ENCODE measurements around the gene TERC.

TERC gene

GRCh38 chr3:169764882-169765612 is at the start of gene TERC:
Gene TERC, minus strand, starts transcription at chr3:169765060.
- DNase-seq, result peak; percentile 92

- DNase-seq, result peak; percentile 26
Observed at GRCh38 chr3:169813757-169814517, 49.1 kb upstream of the TERC start.

DNA sequence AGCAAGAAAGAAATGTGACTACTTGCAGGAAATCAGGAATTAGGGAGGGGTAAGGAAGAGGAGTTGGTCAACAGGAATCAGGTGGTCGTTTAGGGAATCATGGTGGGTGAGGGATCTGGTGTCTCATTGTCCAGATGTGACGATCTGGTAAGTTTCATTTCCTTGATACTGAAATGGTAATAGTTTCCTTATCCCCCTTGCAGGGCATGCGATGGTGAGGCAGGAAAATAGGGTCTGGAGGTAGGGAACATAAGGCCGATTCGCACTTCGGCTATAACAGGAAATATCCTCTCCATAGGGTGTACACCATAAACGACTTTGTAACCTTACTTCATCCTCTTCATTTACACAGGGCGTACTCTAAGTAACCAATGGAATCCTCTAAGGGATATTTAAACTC is 48.4 kb upstream of the TERC start:
- DNase-seq, result no peak

- peak; percentile 87 for DNase-seq
Observed at GRCh38 chr3:169812332-169813235, 47.7 kb upstream of the TERC start, which contains the start of the genes LRRC34 and LRRIQ4. Gene LRRC34, minus strand, starts transcription at chr3:169812904. Its CDS starts 356 bp downstream, at chr3:169812548. Gene LRRIQ4, plus strand, starts transcription at chr3:169812870. Its CDS starts 9,052 bp downstream, at chr3:169821922.

DNA sequence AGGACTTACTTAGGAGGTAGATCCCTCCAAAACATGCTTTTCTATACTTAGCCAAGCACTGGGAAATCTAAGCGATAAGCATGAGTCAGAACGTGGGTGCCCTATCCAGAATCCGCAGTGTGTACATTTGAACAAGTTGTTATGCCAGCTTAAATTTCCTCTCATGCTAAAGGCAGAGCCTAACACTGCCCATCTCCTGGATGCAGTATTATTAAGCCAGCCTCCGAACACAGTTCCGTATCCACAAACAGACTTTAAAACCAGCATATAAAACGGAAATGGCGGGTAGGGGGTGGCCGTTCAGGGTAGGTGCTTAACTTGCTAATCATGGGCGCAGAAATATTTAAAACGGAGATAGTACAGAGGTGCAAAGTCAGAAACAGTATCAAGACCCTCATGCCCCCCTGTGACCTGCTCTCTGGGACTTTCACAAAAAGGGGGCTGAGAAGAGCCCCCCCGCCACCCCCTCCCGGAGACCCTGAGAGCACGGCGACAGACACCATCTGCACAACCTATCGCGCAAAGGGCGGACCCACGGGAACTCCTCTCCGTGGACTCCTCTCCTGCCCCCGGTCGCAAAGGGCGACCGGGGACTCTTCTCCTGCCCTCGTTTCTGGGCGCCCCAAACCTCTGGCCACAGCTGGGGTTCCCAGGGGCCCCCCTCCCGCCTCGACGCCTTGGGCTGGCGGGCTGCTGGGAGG is 46.9 kb upstream of the TERC start:
- peak; percentile 28 for DNase-seq

DNA sequence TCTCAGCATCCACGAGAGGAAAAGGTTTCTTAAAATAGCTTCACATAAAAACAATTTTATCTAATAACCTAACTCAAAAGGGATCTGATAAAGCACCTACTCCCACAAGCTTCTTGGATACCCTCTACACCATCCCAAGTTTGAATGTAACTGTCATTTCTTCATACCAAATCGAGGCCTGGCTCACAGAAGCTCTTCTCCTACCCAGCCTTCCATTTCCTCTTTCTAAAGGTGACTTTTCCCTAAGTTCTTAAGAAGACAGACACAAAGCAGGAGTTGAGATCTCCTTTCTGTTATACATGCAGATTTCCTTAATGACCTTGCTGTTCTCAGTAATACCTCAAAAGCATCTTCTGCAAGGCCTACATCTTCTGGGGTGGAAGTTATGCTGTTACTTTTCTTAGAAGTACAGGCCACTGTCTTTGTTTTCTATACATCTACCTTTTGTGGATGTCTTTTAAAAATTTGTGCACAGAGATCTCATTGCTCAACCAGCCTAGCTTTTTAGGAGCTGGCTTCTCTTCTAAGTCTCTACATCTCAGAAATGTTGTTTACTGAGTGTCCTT is 44.5 kb upstream of the TERC start:
- no peak for DNase-seq

GRCh38 chr3:169804681-169805080 is 39.8 kb upstream of the TERC start:
- no peak for DNase-seq

DNA sequence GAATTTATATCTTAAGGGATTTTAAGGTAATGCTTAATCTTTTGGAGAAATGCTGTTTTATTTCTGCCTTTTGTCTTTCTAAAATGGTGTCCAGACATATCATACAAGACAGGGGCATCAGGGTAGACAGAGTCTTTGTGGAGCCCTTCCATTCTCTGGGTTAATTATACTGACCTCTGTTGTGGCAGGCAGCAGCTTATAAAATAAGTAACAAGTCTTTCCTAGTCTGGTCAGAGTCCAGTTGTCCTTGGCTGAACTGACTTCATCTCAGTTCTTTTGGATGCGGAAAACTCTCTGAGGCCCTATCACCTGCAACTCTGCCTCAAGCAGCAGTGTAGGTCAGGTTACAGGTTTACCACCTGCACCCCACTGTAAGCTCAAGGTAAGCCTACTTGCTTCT is 27.5 kb upstream of the TERC start:
- DNase-seq, result no peak

DNA sequence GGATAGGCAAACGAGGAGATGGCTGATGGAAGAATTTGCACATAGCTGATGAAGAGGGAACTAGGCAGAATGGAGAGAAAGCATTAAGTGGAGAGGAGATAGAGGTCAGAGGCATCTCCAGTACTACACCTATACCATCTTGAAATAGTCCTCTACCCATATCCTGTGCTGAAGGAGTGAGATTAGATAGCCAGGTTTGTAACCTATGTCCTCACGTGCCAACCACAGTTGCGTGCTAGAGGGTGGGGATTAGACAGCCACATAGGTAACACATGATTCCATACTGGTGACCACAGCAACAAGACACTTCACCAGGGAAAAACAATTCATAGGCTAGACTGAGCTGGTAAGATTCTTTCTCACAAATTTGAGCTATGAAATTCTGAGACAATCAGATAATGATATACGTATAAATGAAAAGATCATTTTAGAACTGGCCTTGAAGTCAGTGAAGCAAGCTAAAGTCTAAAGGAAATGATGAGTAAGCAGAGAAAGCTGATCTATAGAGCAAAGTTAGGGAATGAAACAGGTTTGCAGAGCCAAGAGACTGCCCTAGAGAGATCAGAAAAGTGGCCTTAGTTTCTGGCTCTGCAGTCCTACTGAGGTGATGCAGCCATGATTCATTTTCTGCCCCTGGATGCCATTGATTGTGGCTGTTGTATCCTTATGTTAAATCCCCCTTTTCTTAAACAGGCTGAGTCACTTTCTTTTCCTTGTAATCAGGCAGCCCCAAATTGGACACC is 26.0 kb upstream of the TERC start:
- DNase-seq, result no peak

DNA sequence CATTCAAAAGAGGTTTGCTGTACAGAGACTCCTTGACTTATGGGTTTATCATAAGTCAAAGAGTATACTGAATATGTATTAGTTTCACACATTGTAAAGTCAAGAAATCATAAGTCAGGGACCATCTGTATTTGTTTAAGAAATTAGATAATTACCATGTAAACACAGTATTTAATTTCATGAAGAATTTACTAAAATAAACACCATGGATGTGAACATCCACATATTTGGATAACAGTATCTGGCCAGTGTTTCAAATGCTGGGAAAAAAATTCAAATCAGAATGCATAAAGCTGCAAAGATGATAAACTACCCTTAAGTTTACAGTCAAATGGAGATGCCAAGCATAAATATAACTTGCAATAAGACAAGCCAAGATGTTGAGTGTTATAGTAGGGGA is 25.4 kb upstream of the TERC start:
- DNase-seq, result no peak

- no peak for DNase-seq
Observed at GRCh38 chr3:169787791-169788190, 22.9 kb upstream of the TERC start.

DNA sequence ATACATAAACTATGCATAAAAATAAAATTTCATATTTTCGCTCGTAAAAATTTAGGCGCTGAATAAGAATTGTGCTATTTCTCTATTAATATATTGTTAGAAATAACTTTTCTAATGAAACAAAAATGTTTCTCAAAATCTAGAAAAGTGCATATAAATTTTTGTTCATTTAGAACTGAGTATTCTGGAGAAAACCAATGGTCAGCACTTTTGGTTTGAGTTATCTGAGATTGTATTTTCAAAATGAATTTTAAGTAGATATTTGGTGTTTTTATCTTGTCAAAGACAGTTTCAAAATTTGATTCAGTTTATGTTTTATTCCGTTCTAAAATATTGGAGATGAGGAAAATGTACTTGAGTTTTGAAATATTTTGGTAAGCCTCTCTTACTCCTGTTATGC is 22.3 kb upstream of the TERC start:
- no peak for DNase-seq

- DNase-seq, result no peak
Observed at GRCh38 chr3:169781209-169781855, 16.5 kb upstream of the TERC start.

DNA sequence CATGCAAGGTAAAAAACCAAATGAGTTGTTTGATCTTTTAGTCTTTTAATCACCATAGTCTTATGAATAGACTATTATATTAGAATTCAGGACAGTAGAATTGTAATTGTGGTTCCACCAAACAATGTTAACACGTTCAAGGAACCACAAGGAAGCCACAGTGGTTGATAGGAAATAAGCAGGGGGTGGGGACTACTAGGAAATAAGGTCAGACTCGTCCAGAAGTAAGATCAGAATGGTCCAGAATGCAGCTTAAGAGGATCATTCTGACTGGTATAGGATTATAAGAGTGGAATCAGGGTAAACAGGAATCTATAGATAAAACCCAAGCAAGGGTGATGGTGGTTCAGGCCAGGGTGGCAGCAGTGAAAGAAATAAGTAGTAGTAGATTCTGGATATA is 15.9 kb upstream of the TERC start:
- no peak for DNase-seq

GRCh38 chr3:169777822-169778221 is 13.0 kb upstream of the TERC start:
- no peak for DNase-seq

DNA sequence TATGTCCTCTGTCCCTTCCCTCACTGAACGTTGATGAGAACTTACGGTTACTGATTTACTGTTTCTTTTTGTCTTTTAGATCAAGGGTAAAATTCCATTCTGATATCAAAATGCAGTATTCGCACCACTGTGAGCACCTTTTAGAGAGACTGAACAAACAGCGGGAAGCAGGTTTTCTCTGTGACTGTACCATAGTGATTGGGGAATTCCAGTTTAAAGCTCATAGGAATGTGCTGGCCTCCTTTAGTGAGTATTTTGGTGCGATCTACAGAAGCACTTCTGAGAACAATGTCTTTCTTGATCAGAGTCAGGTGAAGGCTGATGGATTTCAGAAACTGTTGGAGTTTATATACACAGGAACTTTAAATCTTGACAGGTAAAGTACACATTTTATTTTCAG is 9.3 kb upstream of the TERC start:
- no peak for DNase-seq

DNA sequence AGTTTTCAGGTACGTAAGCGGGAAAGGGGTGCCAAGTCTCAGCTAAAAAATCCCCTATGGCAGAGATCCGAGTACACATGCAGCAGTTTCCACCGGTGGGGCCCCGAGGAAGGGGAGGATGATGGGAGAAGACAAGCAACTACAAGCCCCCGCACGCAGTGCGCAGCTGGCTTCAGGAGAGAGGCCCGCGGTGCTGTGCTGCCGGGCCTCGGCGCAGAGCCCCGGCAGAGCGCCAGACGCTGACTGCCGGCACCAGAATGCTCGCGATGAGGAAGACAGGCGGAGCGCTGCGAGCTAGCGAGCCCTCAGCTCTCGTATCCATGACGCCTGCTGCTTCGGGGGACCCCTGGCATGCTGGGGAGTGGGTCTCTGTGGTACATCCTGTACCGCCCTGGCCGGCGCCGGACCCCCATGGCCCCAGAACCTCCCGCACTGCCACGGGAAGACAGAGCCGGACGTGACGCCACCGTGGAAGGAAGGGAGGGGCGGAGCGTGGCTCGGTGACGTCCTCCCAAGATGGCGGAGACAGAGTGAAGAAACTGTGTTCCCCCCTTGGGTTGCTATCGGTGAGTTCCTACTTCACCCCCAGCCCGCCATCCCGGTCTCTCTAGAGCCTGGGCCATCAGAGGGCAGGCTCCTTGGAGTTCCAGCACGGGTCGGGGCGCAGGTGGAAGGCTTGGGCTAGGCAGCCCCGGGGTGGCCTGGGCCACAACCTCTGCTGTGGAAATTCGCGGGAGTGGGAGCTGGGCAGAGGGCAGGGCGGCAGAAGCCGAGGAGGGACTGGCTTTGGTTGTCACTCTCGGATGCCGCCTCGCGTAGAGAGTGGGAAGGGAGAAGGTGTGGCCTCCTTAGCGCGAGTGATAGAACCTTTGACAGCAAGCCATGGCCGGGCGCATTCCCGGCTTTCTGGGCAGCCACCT is 8.3 kb upstream of the TERC start, which contains the start of gene MYNN:
TSS of gene MYNN (plus strand) at position 500 of the 920 bp plus-strand sequence. CDS start 900 bp downstream, outside the sequence.
- peak; percentile 84 for DNase-seq

DNA sequence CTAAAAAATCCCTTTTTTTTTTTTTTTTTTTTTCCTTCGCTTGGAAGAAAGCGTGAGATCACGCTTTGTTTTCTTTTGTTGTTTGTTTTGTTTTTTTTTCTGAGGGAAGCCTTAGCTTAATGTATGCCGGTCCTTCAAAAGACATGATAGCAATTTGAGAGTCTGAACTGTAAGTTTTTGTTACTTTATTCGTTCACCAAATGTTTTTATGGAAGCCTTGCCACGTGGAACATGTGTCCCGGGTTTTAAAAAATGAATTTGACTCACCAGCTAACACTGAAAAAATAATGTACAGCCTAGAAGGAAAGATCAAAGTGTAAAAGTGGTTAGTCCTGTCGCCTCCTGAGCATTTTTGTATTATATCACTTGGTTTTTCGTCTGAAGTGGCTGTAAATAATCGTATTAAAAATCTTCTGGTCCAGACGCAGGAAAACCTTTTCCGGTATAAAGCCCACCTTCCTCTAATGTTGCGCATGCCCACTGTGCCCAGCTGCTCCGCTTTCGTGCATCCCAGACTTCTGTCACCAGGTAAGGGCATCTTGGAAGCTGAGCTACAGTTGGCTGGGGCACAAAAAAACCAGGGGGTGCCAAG is 7.5 kb upstream of the TERC start:
- peak; percentile 87 for DNase-seq
